Keratinocyte (primary cell): ENCODE results near the gene ARID1B. TPM values are rescaled to one million over a fixed set of nuclear protein-coding genes. Genes with fewer than 3 reads are reported as not detected.

Source experiments
- DNase-seq: peaks from one replicate; pipeline ENCODE4 v3.0.0-alpha.2; 2011; ENCODE audit warnings: low read depth, missing footprints, low spot score
- FAIRE-seq: peaks from 2 replicates; lab custom pipeline; 2011; peaks lifted over from hg19 to GRCh38; lab: Jason Lieb, UNC
- H2AFZ ChIP-seq: 2 replicates; pipeline ENCODE4 v1.6.0; 2012; ENCODE audit warnings: low read length, control low read depth, inconsistent platforms; ENCODE audit not compliant: control insufficient read depth
- H3K27ac ChIP-seq: 2 replicates; pipeline ENCODE4 v1.5.1; 2011; ENCODE audit warnings: low read length; ENCODE audit not compliant: control insufficient read depth, insufficient read depth
- H3K27me3 ChIP-seq: 3 replicates; pipeline ENCODE4 v1.6.0; 2011; ENCODE audit warnings: low read length; ENCODE audit not compliant: control insufficient read depth, insufficient read depth; ENCODE audit errors: extremely low read depth
- H3K36me3 ChIP-seq, 2 experiments: 2 replicates in 1 of 2; 3 replicates in 1 of 2; pipeline ENCODE4 v1.5.1; 2011; ENCODE audit warnings: low read length in 2 of 2, mild to moderate bottlenecking in 1 of 2; ENCODE audit not compliant: control insufficient read depth in 2 of 2, insufficient read depth in 2 of 2; ENCODE audit errors: extremely low read depth in 1 of 2
- H3K4me1 ChIP-seq: 3 replicates; pipeline ENCODE4 v1.5.1; 2011; ENCODE audit warnings: low read length; ENCODE audit not compliant: control insufficient read depth, insufficient read depth; ENCODE audit errors: extremely low read depth
- H3K4me2 ChIP-seq: 3 replicates; pipeline ENCODE4 v1.6.0; 2011; ENCODE audit warnings: low read depth, low read length; ENCODE audit not compliant: control insufficient read depth, insufficient read depth; ENCODE audit errors: extremely low read depth
- H3K4me3 ChIP-seq, 3 experiments: fragments of 200-600 bp in 1 of 3; sonication (generic) in 1 of 3; 2 replicates in 2 of 3; 3 replicates in 1 of 3; pipeline ENCODE4 v1.5.1; 2011 to 2016; ENCODE audit warnings: low read length in 3 of 3, mild to moderate bottlenecking in 3 of 3, control low read depth in 2 of 3, inconsistent platforms in 1 of 3, low read depth in 1 of 3, mixed read lengths in 1 of 3, mixed run types in 1 of 3, moderate library complexity in 1 of 3; ENCODE audit not compliant: control insufficient read depth in 2 of 3, insufficient read depth in 2 of 3; ENCODE audit errors: extremely low read depth in 1 of 3
- H3K79me2 ChIP-seq: 2 replicates; pipeline ENCODE4 v1.6.0; 2012; ENCODE audit warnings: low read length; ENCODE audit not compliant: control insufficient read depth, insufficient read depth
- H3K9ac ChIP-seq: 3 replicates; pipeline ENCODE4 v1.6.0; 2011; ENCODE audit warnings: low read length; ENCODE audit not compliant: control insufficient read depth, insufficient read depth; ENCODE audit errors: extremely low read depth
- H3K9me1 ChIP-seq: 3 replicates; pipeline ENCODE4 v1.6.0; 2011; ENCODE audit warnings: low read length; ENCODE audit not compliant: control insufficient read depth, insufficient read depth; ENCODE audit errors: extremely low read depth
- H3K9me3 ChIP-seq: 2 replicates; pipeline ENCODE4 v1.5.1; 2012; ENCODE audit warnings: low read depth, low read length; ENCODE audit not compliant: control insufficient read depth
- H4K20me1 ChIP-seq: 3 replicates; pipeline ENCODE4 v1.6.0; 2011; ENCODE audit warnings: low read length; ENCODE audit not compliant: control insufficient read depth, insufficient read depth; ENCODE audit errors: extremely low read depth
- EZH2 ChIP-seq: IDR thresholded peaks from one replicate; pipeline ENCODE4 v1.6.1; 2012; ENCODE audit warnings: inconsistent platforms, mild to moderate bottlenecking, low read length, moderate library complexity
- dilution Hi-C: fragments of 300-500 bp; cut with MboI; formaldehyde crosslinking; loops from one replicate; pipeline ENCODE4 v1.7.0; 2020; ENCODE audit warnings: low sequenced_read_pairs; ENCODE audit not compliant: extremely low pct_ligation_motif_present
- polyA plus RNA-seq, 5 experiments: library from polyadenylated mRNA; depleted of rRNA in 3 of 5; stranded (reverse) in 3 of 5; stranded (forward) in 1 of 5; unstranded in 1 of 5; fragments of >200 nt; gene quantifications; 1 replicate in 1 of 5; 2 replicates in 3 of 5; 3 replicates in 1 of 5; pipeline versions ENCODE4 v1.2.1 to v1.2.3, GENCODE V29; 2011 to 2012; ENCODE audit warnings: missing spikeins in 2 of 5, low read depth in 1 of 5, low replicate concordance in 1 of 5
- TF ChIP-seq, protein P1 (sequence below), 3 experiments: IDR thresholded peaks in 1 of 3; conservative IDR thresholded peaks in 1 of 3; optimal IDR thresholded peaks in 1 of 3; 2 replicates in 2 of 3; 3 replicates in 1 of 3; pipeline versions ENCODE3 to v1.5.1; 2011; ENCODE audit warnings: low read length in 3 of 3, mild to moderate bottlenecking in 3 of 3, moderate library complexity in 2 of 3, control low read depth in 1 of 3, inconsistent platforms in 1 of 3; ENCODE audit not compliant: insufficient read depth in 2 of 3; ENCODE audit errors: extremely low read depth in 1 of 3

ARID1B gene
- polyA plus RNA-seq, 1 donor (not counting 4 experiments of a cell fraction or from before 2014, with no cell fraction given), result 14.9 TPM

DNA sequence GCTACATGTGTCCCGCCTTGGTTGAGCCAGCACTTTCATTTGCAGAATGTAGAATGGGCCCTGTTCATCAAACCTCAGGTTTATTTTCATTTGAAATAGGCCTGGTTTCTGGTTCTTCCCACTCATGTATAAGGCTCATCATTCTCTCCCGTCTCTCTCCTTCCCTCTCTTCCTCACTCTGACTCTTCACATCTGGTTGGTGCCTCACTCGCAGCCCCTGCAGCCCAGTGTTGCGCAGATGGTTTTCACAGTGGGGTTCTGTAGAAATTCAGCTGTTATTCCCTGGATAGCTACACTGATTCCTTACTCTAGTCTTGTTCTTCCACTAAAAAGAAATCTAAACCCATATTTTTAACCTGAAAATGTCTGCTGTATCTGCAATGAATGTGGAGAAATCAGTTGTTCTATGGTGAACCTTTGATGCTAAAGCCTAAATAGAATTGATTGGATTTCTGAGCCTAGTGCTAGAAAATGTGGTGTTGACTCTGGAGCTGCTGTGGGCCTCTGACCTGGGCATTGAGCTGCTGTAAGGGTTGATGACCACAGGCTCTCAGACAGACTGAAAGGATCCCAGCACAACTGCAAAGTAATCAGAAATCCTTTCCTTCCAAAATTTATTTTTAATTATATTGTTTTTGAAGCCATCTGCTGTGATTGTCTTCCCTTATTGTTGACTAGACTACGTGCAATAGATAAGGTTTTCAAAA, 395.8 kb downstream of the ARID1B start:
- H3K27ac ChIP-seq, result no peak overlapping the region
- H4K20me1 ChIP-seq, result no peaks in the 10 kb centered on the region
- H3K4me3 ChIP-seq, result no peak overlapping the region
- H3K36me3 ChIP-seq, result peaks cover 0 to 13% of the 10 kb centered on the region in 2 experiments
- H3K9ac ChIP-seq, result no peak overlapping the region
- FAIRE-seq (no peak), DNase-seq (no peak)
- H3K4me1 ChIP-seq, result no peaks in the 10 kb centered on the region
- H3K79me2 ChIP-seq, result no peaks in the 10 kb centered on the region
- H3K9me3 ChIP-seq, result no peaks in the 10 kb centered on the region
- TF ChIP-seq, protein P1, sequence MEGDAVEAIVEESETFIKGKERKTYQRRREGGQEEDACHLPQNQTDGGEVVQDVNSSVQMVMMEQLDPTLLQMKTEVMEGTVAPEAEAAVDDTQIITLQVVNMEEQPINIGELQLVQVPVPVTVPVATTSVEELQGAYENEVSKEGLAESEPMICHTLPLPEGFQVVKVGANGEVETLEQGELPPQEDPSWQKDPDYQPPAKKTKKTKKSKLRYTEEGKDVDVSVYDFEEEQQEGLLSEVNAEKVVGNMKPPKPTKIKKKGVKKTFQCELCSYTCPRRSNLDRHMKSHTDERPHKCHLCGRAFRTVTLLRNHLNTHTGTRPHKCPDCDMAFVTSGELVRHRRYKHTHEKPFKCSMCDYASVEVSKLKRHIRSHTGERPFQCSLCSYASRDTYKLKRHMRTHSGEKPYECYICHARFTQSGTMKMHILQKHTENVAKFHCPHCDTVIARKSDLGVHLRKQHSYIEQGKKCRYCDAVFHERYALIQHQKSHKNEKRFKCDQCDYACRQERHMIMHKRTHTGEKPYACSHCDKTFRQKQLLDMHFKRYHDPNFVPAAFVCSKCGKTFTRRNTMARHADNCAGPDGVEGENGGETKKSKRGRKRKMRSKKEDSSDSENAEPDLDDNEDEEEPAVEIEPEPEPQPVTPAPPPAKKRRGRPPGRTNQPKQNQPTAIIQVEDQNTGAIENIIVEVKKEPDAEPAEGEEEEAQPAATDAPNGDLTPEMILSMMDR (optimal IDR thresholded peaks at IDR 0.05 in 1 of 3, IDR thresholded peaks at IDR 0.05 in 1 of 3, conservative IDR thresholded peaks at IDR 0.05 in 1 of 3; ENCODE audit: extremely low read depth in 1 of 3, insufficient read depth in 2 of 3, low read length in 3 of 3), result no peak
- TF ChIP-seq EZH2, result no peak
- H3K27me3 ChIP-seq, result no peaks in the 10 kb centered on the region
- no peaks in the 10 kb centered on the region for H3K9me1 ChIP-seq
- dilution Hi-C loops, result no loop called here
- no peak overlapping the region for H3K4me2 ChIP-seq
- H2AFZ ChIP-seq, result no peak overlapping the region

DNA sequence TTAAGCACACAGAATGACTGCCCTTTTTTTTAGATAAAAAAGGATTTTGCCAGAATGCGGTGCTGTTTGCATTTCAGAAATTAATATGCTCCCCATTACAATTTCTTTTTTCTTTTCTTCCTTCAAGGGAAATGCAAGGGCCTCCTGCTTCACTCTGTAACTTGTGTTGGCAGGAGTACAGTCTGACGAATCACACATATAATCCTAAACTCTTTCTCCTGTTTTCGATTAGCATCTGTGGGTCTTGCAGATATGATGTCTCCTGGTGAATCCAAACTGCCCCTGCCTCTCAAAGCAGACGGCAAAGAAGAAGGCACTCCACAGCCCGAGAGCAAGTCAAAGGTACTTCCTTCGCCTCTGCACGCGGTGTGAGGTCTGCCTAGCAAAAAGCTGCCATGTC, 396.6 kb downstream of the ARID1B start:
- H3K9me1 ChIP-seq, result no peaks in the 10 kb centered on the region
- no peak overlapping the region for H3K4me3 ChIP-seq
- no peak overlapping the region for H3K9ac ChIP-seq
- H4K20me1 ChIP-seq, result no peaks in the 10 kb centered on the region
- FAIRE-seq (no peak), DNase-seq (no peak)
- H2AFZ ChIP-seq, result no peak overlapping the region
- TF ChIP-seq, protein P1 (optimal IDR thresholded peaks at IDR 0.05 in 1 of 3, IDR thresholded peaks at IDR 0.05 in 1 of 3, conservative IDR thresholded peaks at IDR 0.05 in 1 of 3; ENCODE audit: extremely low read depth in 1 of 3, insufficient read depth in 2 of 3, low read length in 3 of 3), result no peak
- no peak for TF ChIP-seq EZH2
- H3K4me2 ChIP-seq, result no peak overlapping the region
- no peaks in the 10 kb centered on the region for H3K9me3 ChIP-seq
- no peaks in the 10 kb centered on the region for H3K27me3 ChIP-seq
- dilution Hi-C loops, result no loop called here
- no peaks in the 10 kb centered on the region for H3K79me2 ChIP-seq
- no peaks in the 10 kb centered on the region for H3K4me1 ChIP-seq
- H3K27ac ChIP-seq, result no peak overlapping the region
- H3K36me3 ChIP-seq, result peaks cover 0 to 12% of the 10 kb centered on the region in 2 experiments
